Nephron progenitor cell (in vitro differentiated cells): ENCODE results near the gene PEA15.

Experiments used
- DNase-seq: peaks from one replicate; pipeline ENCODE4 v3.0.0; 2021
- H3K27ac Mint-ChIP-seq: 2 replicates; pipeline ENCODE4 v1.8.0; 2021; ENCODE audit warnings: mild to moderate bottlenecking, moderate library complexity, mixed read lengths
- H3K27me3 Mint-ChIP-seq: 2 replicates; pipeline ENCODE4 v1.8.0; 2021; ENCODE audit warnings: mild to moderate bottlenecking, low read depth, mixed read lengths; ENCODE audit not compliant: poor library complexity
- H3K36me3 Mint-ChIP-seq: 2 replicates; pipeline ENCODE4 v1.8.0; 2021; ENCODE audit warnings: low read depth, mixed read lengths
- H3K4me1 Mint-ChIP-seq: 2 replicates; pipeline ENCODE4 v1.8.0; 2021; ENCODE audit warnings: mixed read lengths
- H3K4me3 Mint-ChIP-seq: 2 replicates; pipeline ENCODE4 v1.8.0; 2021; ENCODE audit warnings: mild to moderate bottlenecking, moderate library complexity, mixed read lengths
- H3K9me3 Mint-ChIP-seq: 2 replicates; pipeline ENCODE4 v1.8.0; 2021; ENCODE audit warnings: mild to moderate bottlenecking, moderate library complexity, mixed read lengths
- TF ChIP-seq, protein P1 (sequence below): fragments of 200-600 bp; sonication (generic); IDR thresholded peaks from 2 replicates; pipeline ENCODE4 v1.5.0; 2021; ENCODE audit warnings: antibody characterized with exemption

PEA15 gene

DNA sequence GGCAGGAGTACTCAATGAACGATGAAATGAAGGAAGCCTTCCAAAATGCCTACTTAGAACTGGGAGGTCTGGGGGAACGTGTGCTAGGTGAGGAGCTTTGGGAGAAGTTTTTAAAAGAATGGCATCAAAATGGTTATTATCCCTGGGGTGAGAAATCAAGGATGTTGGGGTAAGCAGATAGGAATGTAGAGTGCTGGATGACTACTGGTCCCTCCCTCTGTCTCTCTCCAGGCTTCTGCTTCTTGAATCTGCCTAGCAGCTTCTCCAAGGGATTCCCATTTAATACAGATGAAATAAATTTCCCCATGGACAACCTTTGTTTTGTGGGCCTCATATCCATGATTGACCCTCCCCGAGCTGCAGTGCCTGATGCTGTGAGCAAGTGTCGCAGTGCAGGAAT, 33.8 kb upstream of the PEA15 start:
- Mint-ChIP-seq H3K36me3 (no peaks in the 10 kb centered on the region), H3K27ac (no peak overlapping the region), H3K27me3 (peaks cover 28% of the 10 kb centered on the region), H3K4me1 (peaks cover 54% of the 10 kb centered on the region), H3K4me3 (peak overlapping the region; percentile 1), H3K9me3 (no peaks in the 10 kb centered on the region)
- no peak for DNase-seq
- TF ChIP-seq, protein P1, sequence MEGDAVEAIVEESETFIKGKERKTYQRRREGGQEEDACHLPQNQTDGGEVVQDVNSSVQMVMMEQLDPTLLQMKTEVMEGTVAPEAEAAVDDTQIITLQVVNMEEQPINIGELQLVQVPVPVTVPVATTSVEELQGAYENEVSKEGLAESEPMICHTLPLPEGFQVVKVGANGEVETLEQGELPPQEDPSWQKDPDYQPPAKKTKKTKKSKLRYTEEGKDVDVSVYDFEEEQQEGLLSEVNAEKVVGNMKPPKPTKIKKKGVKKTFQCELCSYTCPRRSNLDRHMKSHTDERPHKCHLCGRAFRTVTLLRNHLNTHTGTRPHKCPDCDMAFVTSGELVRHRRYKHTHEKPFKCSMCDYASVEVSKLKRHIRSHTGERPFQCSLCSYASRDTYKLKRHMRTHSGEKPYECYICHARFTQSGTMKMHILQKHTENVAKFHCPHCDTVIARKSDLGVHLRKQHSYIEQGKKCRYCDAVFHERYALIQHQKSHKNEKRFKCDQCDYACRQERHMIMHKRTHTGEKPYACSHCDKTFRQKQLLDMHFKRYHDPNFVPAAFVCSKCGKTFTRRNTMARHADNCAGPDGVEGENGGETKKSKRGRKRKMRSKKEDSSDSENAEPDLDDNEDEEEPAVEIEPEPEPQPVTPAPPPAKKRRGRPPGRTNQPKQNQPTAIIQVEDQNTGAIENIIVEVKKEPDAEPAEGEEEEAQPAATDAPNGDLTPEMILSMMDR: no peak

DNA sequence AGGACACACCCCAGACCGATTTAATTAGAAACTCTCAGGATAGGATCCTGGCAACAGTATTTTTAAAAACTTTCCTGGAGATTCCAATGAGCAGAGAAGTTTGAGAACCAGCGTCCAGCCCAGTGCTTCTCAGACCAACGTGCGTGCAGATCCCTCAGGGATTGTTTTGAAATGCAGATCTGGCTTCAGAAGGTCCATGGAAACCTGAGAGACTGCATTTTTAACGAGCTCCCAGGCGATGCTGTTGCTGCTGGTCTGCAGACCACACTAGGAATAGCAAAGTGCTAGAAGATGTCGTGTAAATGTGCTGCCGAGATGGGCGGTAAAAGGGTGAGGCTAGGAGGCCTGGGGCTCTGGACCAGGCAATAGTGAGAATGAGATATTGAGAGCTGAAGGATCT, 33.2 kb upstream of the PEA15 start:
- no peak overlapping the region for H3K27ac Mint-ChIP-seq
- DNase-seq: no peak
- H3K4me1 Mint-ChIP-seq: peaks cover 55% of the 10 kb centered on the region
- H3K9me3 Mint-ChIP-seq: no peaks in the 10 kb centered on the region
- H3K36me3 Mint-ChIP-seq: no peaks in the 10 kb centered on the region
- no peak overlapping the region for H3K4me3 Mint-ChIP-seq
- peaks cover 24% of the 10 kb centered on the region for H3K27me3 Mint-ChIP-seq
- TF ChIP-seq, protein P1: no peak

DNA sequence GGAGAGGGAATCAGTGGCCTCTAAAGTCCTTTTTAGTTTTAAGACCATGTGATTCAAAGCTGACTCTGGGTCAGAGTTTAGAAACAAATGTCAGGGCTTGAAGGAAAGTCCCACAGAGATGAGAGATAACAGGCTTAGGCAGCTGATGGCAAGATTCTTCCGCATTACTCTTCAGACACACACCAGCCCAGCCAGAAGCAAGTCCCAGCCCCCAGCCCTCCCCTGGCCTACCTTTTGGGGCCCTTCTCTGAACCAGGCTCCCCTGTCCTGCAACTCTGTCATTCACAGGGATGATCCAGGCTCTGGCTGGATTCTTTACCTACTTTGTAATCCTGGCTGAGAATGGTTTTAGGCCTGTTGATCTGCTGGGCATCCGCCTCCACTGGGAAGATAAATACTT, 28.0 kb upstream of the PEA15 start:
- peaks cover 11% of the 10 kb centered on the region for H3K27me3 Mint-ChIP-seq
- TF ChIP-seq, protein P1: no peak
- H3K36me3 Mint-ChIP-seq: no peaks in the 10 kb centered on the region
- no peaks in the 10 kb centered on the region for H3K9me3 Mint-ChIP-seq
- no peak for DNase-seq
- no peak overlapping the region for H3K27ac Mint-ChIP-seq
- no peak overlapping the region for H3K4me3 Mint-ChIP-seq
- peaks cover 22% of the 10 kb centered on the region for H3K4me1 Mint-ChIP-seq

DNA sequence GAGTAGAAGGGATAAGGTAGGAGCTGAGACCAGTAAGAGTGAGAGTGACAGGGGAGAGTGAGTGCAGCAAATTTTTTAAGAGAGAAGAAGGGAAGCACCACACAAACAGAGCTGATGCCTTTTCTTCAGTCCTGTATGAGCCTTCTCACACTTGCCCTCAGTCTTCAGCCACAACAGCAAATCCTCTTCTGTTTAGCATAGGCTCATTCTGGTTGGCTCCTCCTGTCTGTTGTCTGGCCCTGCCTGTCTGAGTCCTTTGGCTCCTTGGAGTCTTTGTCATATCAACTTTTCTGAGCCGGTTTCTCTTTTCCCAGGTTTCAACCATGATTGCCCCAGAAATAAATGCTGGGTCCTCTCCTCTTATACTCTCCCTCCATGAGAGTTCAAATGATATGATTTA, 27.5 kb upstream of the PEA15 start:
- TF ChIP-seq, protein P1: no peak
- H3K9me3 Mint-ChIP-seq: no peaks in the 10 kb centered on the region
- no peak overlapping the region for H3K4me3 Mint-ChIP-seq
- peaks cover 21% of the 10 kb centered on the region for H3K4me1 Mint-ChIP-seq
- no peaks in the 10 kb centered on the region for H3K36me3 Mint-ChIP-seq
- H3K27ac Mint-ChIP-seq: peak overlapping the region; percentile 90
- DNase-seq: no peak
- H3K27me3 Mint-ChIP-seq: peaks cover 9% of the 10 kb centered on the region

DNA sequence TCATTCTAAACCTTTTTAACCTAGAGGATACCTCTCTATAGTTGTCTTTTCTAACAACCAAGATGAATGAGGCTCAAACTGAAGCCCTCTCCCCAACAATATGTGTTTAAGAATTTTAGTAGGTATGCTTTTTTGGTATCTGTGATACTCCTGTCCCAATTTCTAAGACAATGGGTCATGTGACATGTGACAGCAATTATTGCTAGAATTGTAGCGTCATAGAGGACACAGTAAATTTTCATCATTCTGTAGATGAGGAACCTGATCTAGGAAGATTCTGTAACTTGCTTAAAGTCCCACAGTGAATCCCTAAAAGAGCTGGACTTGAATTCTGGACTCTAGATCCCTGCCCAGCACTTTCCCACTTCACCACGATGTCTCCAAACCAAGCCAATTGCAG, 26.5 kb upstream of the PEA15 start:
- peaks cover 8% of the 10 kb centered on the region for H3K27me3 Mint-ChIP-seq
- H3K27ac Mint-ChIP-seq: no peak overlapping the region
- H3K4me3 Mint-ChIP-seq: no peak overlapping the region

DNA sequence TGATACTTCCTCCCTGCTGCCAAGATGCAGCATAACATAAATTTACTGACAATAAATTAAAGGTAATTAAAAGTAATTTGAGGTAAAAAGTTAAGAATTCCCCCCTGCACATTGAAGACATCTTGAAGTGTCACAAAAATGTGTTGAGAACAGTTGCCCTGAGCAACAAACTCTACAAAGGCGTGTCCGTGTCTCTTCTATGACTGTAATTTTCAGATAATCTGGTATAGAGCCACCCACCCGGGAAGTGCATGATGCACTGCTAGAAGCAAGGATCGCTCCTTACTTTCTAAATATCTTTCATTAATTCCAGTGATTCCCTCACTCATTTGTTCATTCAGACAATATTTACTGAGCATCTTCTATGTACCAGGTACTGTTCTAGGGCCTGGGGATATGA, 25.8 kb upstream of the PEA15 start:
- H3K36me3 Mint-ChIP-seq: no peaks in the 10 kb centered on the region
- H3K9me3 Mint-ChIP-seq: no peaks in the 10 kb centered on the region
- peaks cover 21% of the 10 kb centered on the region for H3K4me1 Mint-ChIP-seq
- TF ChIP-seq, protein P1: no peak
- H3K27me3 Mint-ChIP-seq: peaks cover 7% of the 10 kb centered on the region
- no peak overlapping the region for H3K27ac Mint-ChIP-seq
- DNase-seq: no peak
- no peak overlapping the region for H3K4me3 Mint-ChIP-seq

More for the DNA sequence above, 26.5 kb upstream of the PEA15 start:
- Mint-ChIP-seq H3K4me1 (peaks cover 21% of the 10 kb centered on the region), H3K9me3 (no peaks in the 10 kb centered on the region), H3K36me3 (no peaks in the 10 kb centered on the region)
- no peak for DNase-seq
- TF ChIP-seq, protein P1: no peak
